Activated naive CD8-positive, alpha-beta T cell (primary cell): ENCODE measurements around the gene SPPL2A.
"Not testable (repeated sequence)": the region's sequence is repeated elsewhere in the genome, so short reads cannot be mapped to it uniquely, and the experiment has no call there.

Experiments
- H3K27ac Mint-ChIP-seq: one replicate; pipeline ENCODE4 v1.8.0; 2021; ENCODE audit warnings: mixed read lengths
- H3K27me3 Mint-ChIP-seq: one replicate; pipeline ENCODE4 v1.8.0; 2021; ENCODE audit warnings: mixed read lengths
- H3K36me3 Mint-ChIP-seq: one replicate; pipeline ENCODE4 v1.8.0; 2021; ENCODE audit warnings: mixed read lengths
- H3K4me1 Mint-ChIP-seq: one replicate; pipeline ENCODE4 v1.8.0; 2021; ENCODE audit warnings: low read depth, mixed read lengths
- H3K4me3 Mint-ChIP-seq: one replicate; pipeline ENCODE4 v1.8.0; 2021; ENCODE audit warnings: mild to moderate bottlenecking, mixed read lengths
- H3K9me3 Mint-ChIP-seq: one replicate; pipeline ENCODE4 v1.8.0; 2021; ENCODE audit warnings: low read depth, mixed read lengths

Gene SPPL2A

GRCh38 chr15:50765195-50765967, at the start of gene SPPL2A:
TSS of gene SPPL2A (minus strand) at chr15:50765706. CDS start at chr15:50765533, 173 bp downstream.
- H3K4me1 Mint-ChIP-seq = peaks cover 53% of the 10 kb centered on the region
- H3K27me3 Mint-ChIP-seq = no peaks in the 10 kb centered on the region
- peak within 1 kb of the TSS; percentile 100 for H3K4me3 Mint-ChIP-seq
- peaks cover 7% of the 10 kb centered on the region for H3K36me3 Mint-ChIP-seq
- H3K27ac Mint-ChIP-seq = peak within 1 kb of the TSS; percentile 100
- no peaks in the 10 kb centered on the region for H3K9me3 Mint-ChIP-seq

GRCh38 chr15:50814634-50815033, 49.1 kb upstream of the SPPL2A start:
- Mint-ChIP-seq H3K27me3 (peaks cover 5% of the 10 kb centered on the region), H3K4me3 (no peak overlapping the region), H3K27ac (no peak overlapping the region), H3K36me3 (no peaks in the 10 kb centered on the region), H3K9me3 (no peaks in the 10 kb centered on the region), H3K4me1 (no peaks in the 10 kb centered on the region)

GRCh38 chr15:50813865-50814264, 48.4 kb upstream of the SPPL2A start:
- Mint-ChIP-seq H3K4me3 (no peak overlapping the region), H3K27me3 (peaks cover 4% of the 10 kb centered on the region), H3K36me3 (no peaks in the 10 kb centered on the region), H3K4me1 (no peaks in the 10 kb centered on the region), H3K27ac (no peak overlapping the region), H3K9me3 (no peaks in the 10 kb centered on the region)

- Mint-ChIP-seq H3K36me3 (no peaks in the 10 kb centered on the region), H3K27ac (no peak overlapping the region), H3K4me1 (no peaks in the 10 kb centered on the region), H3K27me3 (peaks cover 2% of the 10 kb centered on the region), H3K9me3 (no peaks in the 10 kb centered on the region), H3K4me3 (no peak overlapping the region)
Measured at GRCh38 chr15:50813089-50813488, 47.6 kb upstream of the SPPL2A start.

- not testable (repeated sequence) for H3K36me3 Mint-ChIP-seq, H3K9me3 Mint-ChIP-seq, H3K4me1 Mint-ChIP-seq, H3K27ac Mint-ChIP-seq, H3K4me3 Mint-ChIP-seq, H3K27me3 Mint-ChIP-seq
Measured at GRCh38 chr15:50812181-50812506, 46.6 kb upstream of the SPPL2A start.

GRCh38 chr15:50811461-50812180, 46.1 kb upstream of the SPPL2A start:
- not testable (repeated sequence) for H3K36me3 Mint-ChIP-seq, H3K9me3 Mint-ChIP-seq, H3K4me3 Mint-ChIP-seq, H3K27ac Mint-ChIP-seq, H3K4me1 Mint-ChIP-seq, H3K27me3 Mint-ChIP-seq

- no peaks in the 10 kb centered on the region for H3K4me1 Mint-ChIP-seq
- no peak overlapping the region for H3K27ac Mint-ChIP-seq
- H3K9me3 Mint-ChIP-seq = no peaks in the 10 kb centered on the region
- H3K36me3 Mint-ChIP-seq = no peaks in the 10 kb centered on the region
- H3K27me3 Mint-ChIP-seq = no peaks in the 10 kb centered on the region
- H3K4me3 Mint-ChIP-seq = no peak overlapping the region
Measured at GRCh38 chr15:50810128-50810527, 44.6 kb upstream of the SPPL2A start.

- Mint-ChIP-seq H3K36me3 (no peaks in the 10 kb centered on the region), H3K9me3 (no peaks in the 10 kb centered on the region), H3K4me1 (no peaks in the 10 kb centered on the region), H3K4me3 (no peak overlapping the region), H3K27me3 (no peaks in the 10 kb centered on the region), H3K27ac (no peak overlapping the region)
Measured at GRCh38 chr15:50808728-50809127, 43.2 kb upstream of the SPPL2A start.

GRCh38 chr15:50803479-50804180, 38.1 kb upstream of the SPPL2A start:
- Mint-ChIP-seq H3K36me3 (no peaks in the 10 kb centered on the region), H3K27me3 (no peaks in the 10 kb centered on the region), H3K4me1 (no peaks in the 10 kb centered on the region), H3K9me3 (no peaks in the 10 kb centered on the region), H3K27ac (no peak overlapping the region), H3K4me3 (no peak overlapping the region)

GRCh38 chr15:50800715-50801114, 35.2 kb upstream of the SPPL2A start:
- Mint-ChIP-seq H3K4me3 (no peak overlapping the region), H3K27ac (no peak overlapping the region), H3K36me3 (no peaks in the 10 kb centered on the region), H3K27me3 (no peaks in the 10 kb centered on the region), H3K4me1 (no peaks in the 10 kb centered on the region), H3K9me3 (no peaks in the 10 kb centered on the region)

GRCh38 chr15:50798684-50799083, 33.2 kb upstream of the SPPL2A start:
- Mint-ChIP-seq H3K27me3 (no peaks in the 10 kb centered on the region), H3K36me3 (no peaks in the 10 kb centered on the region), H3K9me3 (no peaks in the 10 kb centered on the region), H3K4me1 (no peaks in the 10 kb centered on the region), H3K27ac (no peak overlapping the region), H3K4me3 (no peak overlapping the region)

GRCh38 chr15:50797926-50798325, 32.4 kb upstream of the SPPL2A start:
- no peaks in the 10 kb centered on the region for H3K4me1 Mint-ChIP-seq
- no peak overlapping the region for H3K4me3 Mint-ChIP-seq
- H3K9me3 Mint-ChIP-seq = no peaks in the 10 kb centered on the region
- no peak overlapping the region for H3K27ac Mint-ChIP-seq
- no peaks in the 10 kb centered on the region for H3K36me3 Mint-ChIP-seq
- H3K27me3 Mint-ChIP-seq = no peaks in the 10 kb centered on the region

- Mint-ChIP-seq H3K9me3 (no peaks in the 10 kb centered on the region), H3K4me3 (no peak overlapping the region), H3K4me1 (no peaks in the 10 kb centered on the region), H3K36me3 (no peaks in the 10 kb centered on the region), H3K27ac (no peak overlapping the region), H3K27me3 (no peaks in the 10 kb centered on the region)
Measured at GRCh38 chr15:50791486-50791885, 26.0 kb upstream of the SPPL2A start.

- Mint-ChIP-seq H3K4me3 (no peak overlapping the region), H3K27me3 (no peaks in the 10 kb centered on the region), H3K27ac (no peak overlapping the region), H3K9me3 (no peaks in the 10 kb centered on the region), H3K36me3 (no peaks in the 10 kb centered on the region), H3K4me1 (no peaks in the 10 kb centered on the region)
Measured at GRCh38 chr15:50790778-50791453, 25.4 kb upstream of the SPPL2A start.

- Mint-ChIP-seq H3K4me3 (no peak overlapping the region), H3K27me3 (no peaks in the 10 kb centered on the region), H3K36me3 (no peaks in the 10 kb centered on the region), H3K4me1 (no peaks in the 10 kb centered on the region), H3K9me3 (no peaks in the 10 kb centered on the region), H3K27ac (no peak overlapping the region)
Measured at GRCh38 chr15:50786871-50787270, 21.4 kb upstream of the SPPL2A start.
